GM23338 (cell line): ENCODE data around the gene PHF20. TPM values are rescaled to one million over a fixed set of nuclear protein-coding genes. Genes with fewer than 3 reads are reported as not detected.
A peak's percentile ranks its signal among the peaks of the same experiment; 100 is the strongest.
"Not testable (repeated sequence)": the region's sequence is repeated elsewhere in the genome, so short reads cannot be mapped to it uniquely, and the experiment has no call there.

Experiments used
- ATAC-seq: fragments of 200-7000 bp; cut with Tn5 transposase; 3 replicates; pipeline ENCODE4 v1.9.1; 2020
- DNase-seq: peaks from one replicate; pipeline ENCODE4 v3.0.0-alpha.2; 2015; ENCODE audit warnings: low spot score
- H2AFZ ChIP-seq: fragments of 200-600 bp; sonication (generic); 2 replicates; pipeline ENCODE4 v1.8.0; 2016; ENCODE audit warnings: antibody characterized with exemption, mild to moderate bottlenecking, moderate library complexity
- H3F3A ChIP-seq: fragments of 200-600 bp; sonication (generic); replicated peaks from 2 replicates; pipeline ENCODE4 v1.8.0; 2017; ENCODE audit warnings: antibody characterized with exemption, mixed run types, low read depth
- H3K27ac ChIP-seq: fragments of 200-600 bp; sonication (generic); 2 replicates; pipeline ENCODE4 v1.6.1; 2016; ENCODE audit warnings: low read depth
- H3K27me3 ChIP-seq: fragments of 200-600 bp; sonication (generic); 2 replicates; pipeline ENCODE4 v1.8.0; 2016; ENCODE audit warnings: mild to moderate bottlenecking, mixed run types, moderate library complexity; ENCODE audit not compliant: insufficient read depth
- H3K36me3 ChIP-seq: fragments of 200-600 bp; sonication (generic); 2 replicates; pipeline ENCODE4 v1.8.0; 2016; ENCODE audit warnings: mild to moderate bottlenecking; ENCODE audit not compliant: insufficient read depth
- H3K4me1 ChIP-seq: fragments of 200-600 bp; sonication (generic); 2 replicates; pipeline ENCODE4 v1.8.0; 2016; ENCODE audit warnings: mild to moderate bottlenecking, moderate library complexity; ENCODE audit not compliant: insufficient read depth
- H3K4me2 ChIP-seq: fragments of 200-600 bp; sonication (generic); 2 replicates; pipeline ENCODE4 v1.7.1; 2017; ENCODE audit warnings: mixed run types
- H3K4me3 ChIP-seq: fragments of 200-600 bp; sonication (generic); 2 replicates; pipeline ENCODE4 v1.6.1; 2016; ENCODE audit warnings: mixed run types
- H3K79me2 ChIP-seq: fragments of 200-600 bp; sonication (generic); replicated peaks from 2 replicates; pipeline ENCODE4 v1.8.0; 2017; ENCODE audit warnings: mild to moderate bottlenecking; ENCODE audit not compliant: insufficient read depth
- H3K9me2 ChIP-seq: fragments of 200-600 bp; sonication (generic); 2 replicates; pipeline ENCODE4 v1.8.0; 2017; ENCODE audit not compliant: insufficient read depth
- H4K20me1 ChIP-seq: fragments of 200-600 bp; sonication (generic); replicated peaks from 2 replicates; pipeline ENCODE4 v1.8.0; 2017; ENCODE audit warnings: mild to moderate bottlenecking; ENCODE audit not compliant: insufficient read depth
- H3K27ac Mint-ChIP-seq: 2 replicates; pipeline ENCODE4 v1.8.0; 2020; ENCODE audit warnings: inconsistent platforms, mild to moderate bottlenecking, moderate library complexity, mixed read lengths
- H3K27me3 Mint-ChIP-seq: 3 replicates; pipeline ENCODE4 v1.8.0; 2022; ENCODE audit warnings: low read depth, mild to moderate bottlenecking, moderate library complexity, mixed read lengths, inconsistent platforms; ENCODE audit not compliant: insufficient read depth, poor library complexity
- H3K36me3 Mint-ChIP-seq: 3 replicates; pipeline ENCODE4 v1.8.0; 2021; ENCODE audit warnings: low read depth, mild to moderate bottlenecking, inconsistent platforms, moderate library complexity, mixed read lengths
- H3K4me1 Mint-ChIP-seq: 3 replicates; pipeline ENCODE4 v1.8.0; 2020; ENCODE audit warnings: mild to moderate bottlenecking, inconsistent platforms, mixed read lengths
- H3K4me3 Mint-ChIP-seq: 3 replicates; pipeline ENCODE4 v1.8.0; 2021; ENCODE audit warnings: moderate library complexity, mild to moderate bottlenecking, inconsistent platforms, mixed read lengths
- H3K9me3 Mint-ChIP-seq: 3 replicates; pipeline ENCODE4 v1.8.0; 2020; ENCODE audit warnings: moderate library complexity, mild to moderate bottlenecking, inconsistent platforms, mixed read lengths
- POLR2AphosphoS5 ChIP-seq: IDR thresholded peaks from 2 replicates; pipeline ENCODE4 v1.6.1; 2016; ENCODE audit warnings: antibody characterized with exemption, low read depth
- polyA plus RNA-seq: library from polyadenylated mRNA; unstranded; fragments of >200 nt; fragmentation: Nextera tagmentation; extraction: Ambion mirVana; gene quantifications from 2 replicates; pipeline ENCODE4 v1.2.1, GENCODE V29; 2016
- total RNA-seq: library from RNA; depleted of rRNA; stranded (reverse); fragments of >200 nt; shearing (Covaris generic); gene quantifications from 2 replicates; pipeline ENCODE4 v1.2.3, GENCODE V29; 2014
- TF ChIP-seq, protein P1 (sequence below): IDR thresholded peaks from one replicate; pipeline ENCODE4 v1.6.1; 2018; ENCODE audit warnings: antibody characterized with exemption; ENCODE audit not compliant: unreplicated experiment

The PHF20 gene
- total and polyA plus RNA-seq, 2 experiments from 2014 or later, result 71.8 to 103 TPM

DNA sequence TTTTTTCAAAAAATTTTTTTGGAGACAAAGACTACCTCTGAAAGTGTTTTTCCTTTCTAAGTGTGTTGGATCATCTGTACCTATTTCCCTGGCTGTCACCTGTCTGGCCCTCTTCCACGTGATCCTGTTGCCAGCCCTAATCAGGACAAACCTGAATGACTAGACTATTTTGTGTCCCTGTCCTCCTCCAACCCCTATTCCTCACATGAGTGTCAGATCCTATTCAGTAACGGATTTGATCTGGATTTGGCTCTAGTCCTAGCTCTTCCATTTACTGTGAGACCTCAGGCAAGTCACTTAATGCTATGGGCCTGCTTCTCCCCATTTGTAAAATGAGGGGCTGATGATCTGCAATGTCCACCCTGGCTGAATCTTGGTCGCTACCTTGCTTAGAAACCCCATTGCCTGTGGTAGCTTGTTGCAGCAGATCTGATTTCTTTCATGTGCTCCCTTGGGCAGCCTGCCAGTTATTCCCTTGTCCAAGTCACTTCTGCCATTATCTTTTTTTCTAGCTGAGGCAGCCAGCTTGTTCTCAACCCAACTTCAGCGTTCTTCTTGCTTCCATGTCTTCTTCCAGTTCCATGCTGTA, 4.8 kb downstream of the PHF20 start:
- Histone ChIP-seq H3F3A (peaks cover 6% of the 10 kb centered on the region; the same call in 1 of the 2 replicates), H3K9me2 (no peaks in the 10 kb centered on the region), H3K36me3 (peaks cover 11% of the 10 kb centered on the region), H3K4me1 (peaks cover 23% of the 10 kb centered on the region), H4K20me1 (peaks cover 45% of the 10 kb centered on the region), H3K27ac (0 out of 2 replicates have a peak overlapping the region, but pooled peaks have one; percentile 41), H3K4me3 (no peak overlapping the region), H3K4me2 (no peak overlapping the region), H3K27me3 (no peaks in the 10 kb centered on the region), H2AFZ (no peak overlapping the region), H3K79me2 (peaks cover 93% of the 10 kb centered on the region)
- no peak for TF ChIP-seq POLR2AphosphoS5
- TF ChIP-seq, protein P1, sequence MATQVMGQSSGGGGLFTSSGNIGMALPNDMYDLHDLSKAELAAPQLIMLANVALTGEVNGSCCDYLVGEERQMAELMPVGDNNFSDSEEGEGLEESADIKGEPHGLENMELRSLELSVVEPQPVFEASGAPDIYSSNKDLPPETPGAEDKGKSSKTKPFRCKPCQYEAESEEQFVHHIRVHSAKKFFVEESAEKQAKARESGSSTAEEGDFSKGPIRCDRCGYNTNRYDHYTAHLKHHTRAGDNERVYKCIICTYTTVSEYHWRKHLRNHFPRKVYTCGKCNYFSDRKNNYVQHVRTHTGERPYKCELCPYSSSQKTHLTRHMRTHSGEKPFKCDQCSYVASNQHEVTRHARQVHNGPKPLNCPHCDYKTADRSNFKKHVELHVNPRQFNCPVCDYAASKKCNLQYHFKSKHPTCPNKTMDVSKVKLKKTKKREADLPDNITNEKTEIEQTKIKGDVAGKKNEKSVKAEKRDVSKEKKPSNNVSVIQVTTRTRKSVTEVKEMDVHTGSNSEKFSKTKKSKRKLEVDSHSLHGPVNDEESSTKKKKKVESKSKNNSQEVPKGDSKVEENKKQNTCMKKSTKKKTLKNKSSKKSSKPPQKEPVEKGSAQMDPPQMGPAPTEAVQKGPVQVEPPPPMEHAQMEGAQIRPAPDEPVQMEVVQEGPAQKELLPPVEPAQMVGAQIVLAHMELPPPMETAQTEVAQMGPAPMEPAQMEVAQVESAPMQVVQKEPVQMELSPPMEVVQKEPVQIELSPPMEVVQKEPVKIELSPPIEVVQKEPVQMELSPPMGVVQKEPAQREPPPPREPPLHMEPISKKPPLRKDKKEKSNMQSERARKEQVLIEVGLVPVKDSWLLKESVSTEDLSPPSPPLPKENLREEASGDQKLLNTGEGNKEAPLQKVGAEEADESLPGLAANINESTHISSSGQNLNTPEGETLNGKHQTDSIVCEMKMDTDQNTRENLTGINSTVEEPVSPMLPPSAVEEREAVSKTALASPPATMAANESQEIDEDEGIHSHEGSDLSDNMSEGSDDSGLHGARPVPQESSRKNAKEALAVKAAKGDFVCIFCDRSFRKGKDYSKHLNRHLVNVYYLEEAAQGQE, result no peak
- Mint-ChIP-seq H3K27ac (no peak overlapping the region; the same call in 1 of the 2 replicates), H3K27me3 (peaks cover 5% of the 10 kb centered on the region), H3K36me3 (peaks cover 27% of the 10 kb centered on the region), H3K4me1 (peaks cover 20% of the 10 kb centered on the region), H3K4me3 (no peak overlapping the region), H3K9me3 (peaks cover 2% of the 10 kb centered on the region; the same call in 2 of the 3 replicates)
- no peak for DNase-seq
- ATAC-seq, result no peak

DNA sequence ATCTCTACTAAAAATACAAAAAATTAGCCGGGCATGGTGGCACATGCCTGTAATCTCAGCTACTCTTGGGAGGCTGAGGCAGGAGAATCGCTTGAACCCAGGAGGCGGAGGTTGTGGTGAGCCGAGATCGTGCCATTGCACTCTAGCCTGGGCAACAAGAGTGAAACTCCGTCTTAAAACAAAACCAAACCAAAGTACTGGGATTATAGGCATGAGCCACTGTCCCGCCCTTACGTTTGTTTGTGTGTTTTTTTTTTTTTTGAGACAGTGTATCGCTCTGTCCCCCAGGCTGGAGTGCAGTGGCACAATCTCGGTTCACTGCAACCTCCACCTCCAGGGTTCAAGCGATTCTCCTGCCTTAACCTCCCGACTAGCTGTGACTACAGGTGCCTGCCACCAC, 12.0 kb downstream of the PHF20 start:
- not testable (repeated sequence) for ATAC-seq, H3K9me3 Mint-ChIP-seq, H2AFZ ChIP-seq, H3F3A ChIP-seq, H3K4me3 ChIP-seq, H3K4me2 ChIP-seq, H3K27ac ChIP-seq, H3K4me1 Mint-ChIP-seq, H3K27me3 Mint-ChIP-seq, H3K4me1 ChIP-seq, H3K27me3 ChIP-seq, H3K27ac Mint-ChIP-seq, DNase-seq, H3K4me3 Mint-ChIP-seq, H3K9me2 ChIP-seq
- Histone ChIP-seq H4K20me1 (peaks cover 31% of the 10 kb centered on the region), H3K79me2 (peaks cover 95% of the 10 kb centered on the region), H3K36me3 (peaks cover 11% of the 10 kb centered on the region)
- H3K36me3 Mint-ChIP-seq, result peaks cover 21% of the 10 kb centered on the region

DNA sequence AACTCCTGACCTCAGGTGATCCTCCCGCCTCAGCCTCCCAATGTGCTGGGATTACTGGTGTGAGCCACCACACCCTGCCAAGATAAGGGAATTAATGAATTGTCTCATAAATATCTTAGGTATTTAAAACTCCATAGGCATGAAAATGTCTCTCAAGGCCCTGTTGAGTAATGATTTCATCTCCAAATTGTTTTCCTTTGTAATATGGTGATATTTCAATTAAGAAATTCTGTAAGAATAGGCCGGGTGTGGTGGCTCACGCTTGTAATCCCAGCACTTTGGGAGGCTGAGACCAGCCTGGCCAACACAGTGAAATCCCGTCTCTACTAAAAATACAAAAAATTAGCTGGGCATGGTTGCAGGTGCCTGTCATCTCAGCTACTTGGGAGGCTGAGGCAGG, 13.7 kb downstream of the PHF20 start:
- H3K4me2 ChIP-seq, ATAC-seq, DNase-seq, H3K9me2 ChIP-seq, H3F3A ChIP-seq, H3K27ac Mint-ChIP-seq, H3K4me1 ChIP-seq, H3K27ac ChIP-seq, H3K4me3 ChIP-seq, H3K4me1 Mint-ChIP-seq, H3K27me3 ChIP-seq, H2AFZ ChIP-seq, H3K9me3 Mint-ChIP-seq, H3K4me3 Mint-ChIP-seq, H3K27me3 Mint-ChIP-seq: not testable (repeated sequence)
- Histone ChIP-seq H3K79me2 (peaks cover 94% of the 10 kb centered on the region), H3K36me3 (peaks cover 11% of the 10 kb centered on the region), H4K20me1 (peaks cover 36% of the 10 kb centered on the region)
- peaks cover 15% of the 10 kb centered on the region; the same call in 1 of the 3 replicates for H3K36me3 Mint-ChIP-seq
